ENCODE data around the gene MYH7B.

The MYH7B gene

DNA sequence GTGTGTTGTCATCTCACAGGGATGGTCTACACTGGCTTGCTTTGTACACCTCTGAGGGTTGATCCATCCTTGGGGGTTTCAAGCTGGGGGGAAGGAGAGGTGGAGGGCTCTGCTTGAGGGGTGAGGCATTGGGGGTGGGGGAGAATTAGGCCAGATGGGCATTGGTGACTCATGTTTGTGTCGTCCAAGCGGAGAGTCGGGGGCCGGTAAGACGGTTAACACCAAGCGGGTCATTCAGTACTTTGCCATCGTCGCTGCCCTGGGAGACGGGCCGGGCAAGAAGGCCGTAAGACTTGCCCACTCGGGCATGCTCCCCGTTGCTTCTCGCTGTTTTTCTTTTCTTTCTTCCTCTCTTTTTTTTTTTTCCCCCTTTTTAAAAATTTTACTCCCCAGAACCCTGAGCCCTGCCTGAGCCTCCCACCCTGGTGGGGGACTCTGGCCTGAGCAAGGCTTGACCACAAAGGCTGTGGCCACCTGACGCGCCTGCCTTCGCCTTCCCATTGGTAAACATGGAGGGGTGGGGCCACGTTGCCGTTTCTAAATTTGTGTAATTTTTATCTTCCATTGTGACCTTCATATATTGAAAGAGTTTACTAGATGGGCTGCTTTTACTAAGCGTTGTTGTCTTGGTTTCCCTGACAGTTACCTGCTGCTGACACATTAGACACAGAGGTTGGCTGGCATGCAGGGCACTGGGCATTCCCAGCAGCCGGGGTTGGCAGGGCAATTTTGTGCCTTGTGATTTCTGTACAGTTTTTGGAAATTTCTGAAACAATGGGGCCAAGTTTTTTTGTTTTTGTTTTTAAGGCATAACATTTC lies 26.8 kb downstream of the MYH7B start:
- ATAC-seq (ENCODE audit: low read depth) (no peak), DNase-seq (ENCODE audit: low spot score) (peak; percentile 82)
- TF ChIP-seq, protein P1, sequence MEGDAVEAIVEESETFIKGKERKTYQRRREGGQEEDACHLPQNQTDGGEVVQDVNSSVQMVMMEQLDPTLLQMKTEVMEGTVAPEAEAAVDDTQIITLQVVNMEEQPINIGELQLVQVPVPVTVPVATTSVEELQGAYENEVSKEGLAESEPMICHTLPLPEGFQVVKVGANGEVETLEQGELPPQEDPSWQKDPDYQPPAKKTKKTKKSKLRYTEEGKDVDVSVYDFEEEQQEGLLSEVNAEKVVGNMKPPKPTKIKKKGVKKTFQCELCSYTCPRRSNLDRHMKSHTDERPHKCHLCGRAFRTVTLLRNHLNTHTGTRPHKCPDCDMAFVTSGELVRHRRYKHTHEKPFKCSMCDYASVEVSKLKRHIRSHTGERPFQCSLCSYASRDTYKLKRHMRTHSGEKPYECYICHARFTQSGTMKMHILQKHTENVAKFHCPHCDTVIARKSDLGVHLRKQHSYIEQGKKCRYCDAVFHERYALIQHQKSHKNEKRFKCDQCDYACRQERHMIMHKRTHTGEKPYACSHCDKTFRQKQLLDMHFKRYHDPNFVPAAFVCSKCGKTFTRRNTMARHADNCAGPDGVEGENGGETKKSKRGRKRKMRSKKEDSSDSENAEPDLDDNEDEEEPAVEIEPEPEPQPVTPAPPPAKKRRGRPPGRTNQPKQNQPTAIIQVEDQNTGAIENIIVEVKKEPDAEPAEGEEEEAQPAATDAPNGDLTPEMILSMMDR (IDR thresholded peaks at IDR 0.05; ENCODE audit: poor library complexity, severe bottlenecking) = no peak
- no peak overlapping the region for H3K4me3 ChIP-seq (ENCODE audit: severe bottlenecking)
- no peak overlapping the region for H3K27ac ChIP-seq (ENCODE audit: poor library complexity, severe bottlenecking)
- no peaks in the 10 kb centered on the region for H3K36me3 ChIP-seq (ENCODE audit: low read depth)
- H3K9me3 ChIP-seq (ENCODE audit: severe bottlenecking) = no peaks in the 10 kb centered on the region
- no peaks in the 10 kb centered on the region for H3K4me1 ChIP-seq (ENCODE audit: insufficient read depth, poor library complexity, severe bottlenecking)
- no peaks in the 10 kb centered on the region for H3K27me3 ChIP-seq (ENCODE audit: insufficient read depth, poor library complexity, severe bottlenecking)

DNA sequence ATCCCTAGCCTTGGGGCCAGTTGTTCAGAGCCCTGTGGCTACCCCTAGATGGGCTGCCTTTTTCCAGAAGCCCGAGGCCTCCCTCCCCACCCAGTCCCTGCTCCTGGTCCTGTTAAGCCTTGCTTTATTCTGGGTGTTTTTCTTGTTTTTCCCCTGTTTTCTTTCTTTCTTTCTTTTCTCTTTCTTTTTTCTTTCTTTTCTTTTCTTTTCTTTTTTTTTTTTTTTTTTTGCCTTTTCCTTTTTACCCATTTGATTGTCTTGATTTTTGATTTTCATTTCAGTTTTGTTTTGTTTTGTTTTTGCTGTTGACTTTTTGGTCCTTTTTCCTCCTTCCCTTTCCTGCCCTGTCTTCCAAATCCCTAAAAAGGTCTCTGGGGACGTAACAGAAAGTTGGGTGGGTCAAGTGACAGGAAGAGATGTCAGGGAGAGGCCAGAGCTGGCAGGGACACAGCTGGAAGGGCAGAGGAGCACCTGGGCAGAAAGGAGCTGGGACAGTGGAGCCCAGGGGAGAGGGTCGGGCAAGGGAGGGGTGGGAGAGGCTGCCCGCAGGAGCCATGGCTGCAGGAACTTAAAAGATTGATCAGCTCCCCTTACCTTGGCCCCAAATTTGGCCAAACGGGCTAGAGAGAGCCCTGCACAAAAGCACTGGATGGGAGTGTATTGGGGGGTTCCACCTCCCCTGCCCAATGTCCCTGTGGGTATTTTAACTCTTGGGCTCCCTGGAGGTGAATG lies 27.6 kb downstream of the MYH7B start:
- no peaks in the 10 kb centered on the region for H3K27me3 ChIP-seq (ENCODE audit: insufficient read depth, poor library complexity, severe bottlenecking)
- no peak overlapping the region for H3K27ac ChIP-seq (ENCODE audit: poor library complexity, severe bottlenecking)
- no peaks in the 10 kb centered on the region for H3K9me3 ChIP-seq (ENCODE audit: severe bottlenecking)
- H3K4me3 ChIP-seq (ENCODE audit: severe bottlenecking) = no peak overlapping the region
- ATAC-seq (ENCODE audit: low read depth) = no peak
- DNase-seq (ENCODE audit: low spot score) = peak; percentile 67
- no peaks in the 10 kb centered on the region for H3K36me3 ChIP-seq (ENCODE audit: low read depth)
- TF ChIP-seq, protein P1 (IDR thresholded peaks at IDR 0.05; ENCODE audit: poor library complexity, severe bottlenecking) = no peak
- H3K4me1 ChIP-seq (ENCODE audit: insufficient read depth, poor library complexity, severe bottlenecking) = no peaks in the 10 kb centered on the region

DNA sequence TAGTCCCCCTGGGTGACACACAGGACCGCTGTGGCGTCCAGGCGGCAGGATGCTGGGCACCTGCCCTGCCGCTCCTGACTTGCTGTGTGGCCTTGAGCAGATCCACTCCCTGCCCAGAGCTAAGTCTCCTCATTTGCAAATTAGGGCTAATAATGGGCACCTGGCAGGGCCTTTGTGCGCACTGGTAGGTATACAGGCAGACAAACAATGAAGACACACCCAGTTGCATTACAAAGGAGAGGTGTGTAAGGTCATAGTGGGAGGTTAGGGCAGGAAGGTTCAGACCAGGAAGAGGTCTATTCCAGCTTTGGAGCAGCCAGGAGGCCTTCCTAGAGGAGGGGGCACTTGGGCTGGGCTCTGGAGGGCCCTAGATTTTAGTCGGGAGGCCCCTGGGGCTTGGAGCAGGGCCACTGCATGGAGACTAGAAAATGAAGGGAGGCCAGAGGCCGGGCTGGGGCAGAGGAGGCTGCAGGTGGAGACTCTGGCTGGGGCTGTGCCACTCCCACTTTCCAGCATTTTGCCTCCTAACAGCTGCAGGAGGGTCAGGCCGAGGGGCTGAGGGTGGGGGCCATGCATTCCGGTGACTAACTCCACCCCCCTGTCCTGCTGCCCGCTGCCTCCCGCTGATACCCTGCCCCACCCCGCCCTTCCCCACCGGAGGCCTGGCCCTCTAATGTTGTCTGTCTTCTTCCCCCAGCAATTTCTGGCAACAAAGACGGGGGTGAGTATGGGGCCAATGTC lies 28.5 kb downstream of the MYH7B start:
- Histone ChIP-seq H3K9me3 (ENCODE audit: severe bottlenecking) (no peaks in the 10 kb centered on the region), H3K27ac (ENCODE audit: poor library complexity, severe bottlenecking) (no peak overlapping the region), H3K27me3 (ENCODE audit: insufficient read depth, poor library complexity, severe bottlenecking) (no peaks in the 10 kb centered on the region), H3K4me3 (ENCODE audit: severe bottlenecking) (no peak overlapping the region), H3K4me1 (ENCODE audit: insufficient read depth, poor library complexity, severe bottlenecking) (no peaks in the 10 kb centered on the region), H3K36me3 (ENCODE audit: low read depth) (no peaks in the 10 kb centered on the region)
- ATAC-seq (ENCODE audit: low read depth) = no peak
- peak; percentile 76 for DNase-seq (ENCODE audit: low spot score)
- TF ChIP-seq, protein P1 (IDR thresholded peaks at IDR 0.05; ENCODE audit: poor library complexity, severe bottlenecking) = no peak

DNA sequence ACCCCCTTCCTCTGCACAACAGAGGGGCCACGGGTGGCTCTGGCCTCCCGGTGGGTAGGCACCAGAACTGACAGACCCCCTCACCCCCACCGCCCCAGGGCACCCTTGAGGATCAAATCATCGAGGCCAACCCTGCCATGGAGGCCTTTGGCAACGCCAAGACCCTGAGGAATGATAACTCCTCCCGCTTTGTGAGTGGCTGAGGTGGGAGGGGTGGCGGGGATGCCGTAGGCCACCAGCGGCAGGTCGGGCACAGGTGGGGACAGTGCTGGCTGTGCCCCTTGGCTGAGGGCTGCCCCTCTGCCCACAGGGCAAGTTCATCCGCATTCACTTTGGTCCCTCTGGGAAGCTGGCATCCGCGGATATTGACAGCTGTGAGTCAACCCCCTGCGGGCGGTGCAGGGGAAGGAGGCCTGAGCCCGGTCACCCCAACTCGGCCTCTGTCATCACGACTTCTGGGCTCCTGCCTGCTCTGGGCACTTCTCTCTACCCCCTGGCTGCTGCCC lies 29.1 kb downstream of the MYH7B start:
- Histone ChIP-seq H3K9me3 (ENCODE audit: severe bottlenecking) (no peaks in the 10 kb centered on the region), H3K4me1 (ENCODE audit: insufficient read depth, poor library complexity, severe bottlenecking) (no peaks in the 10 kb centered on the region), H3K4me3 (ENCODE audit: severe bottlenecking) (no peak overlapping the region), H3K27me3 (ENCODE audit: insufficient read depth, poor library complexity, severe bottlenecking) (no peaks in the 10 kb centered on the region), H3K36me3 (ENCODE audit: low read depth) (no peaks in the 10 kb centered on the region), H3K27ac (ENCODE audit: poor library complexity, severe bottlenecking) (no peak overlapping the region)
- DNase-seq (ENCODE audit: low spot score) (peak; percentile 83), ATAC-seq (ENCODE audit: low read depth) (peak; percentile 16; the same call in 1 of the 3 replicates)
- TF ChIP-seq, protein P1 (IDR thresholded peaks at IDR 0.05; ENCODE audit: poor library complexity, severe bottlenecking) = no peak

Measured in RWPE2 (cell line).